ENCODE data around the gene SOX21.

SOX21 gene

GRCh38 chr13:94674609-94675348 is 37.6 kb downstream of the SOX21 start:
- no peak for DNase-seq

GRCh38 chr13:94673851-94674250 is 38.5 kb downstream of the SOX21 start:
- DNase-seq = no peak

DNA sequence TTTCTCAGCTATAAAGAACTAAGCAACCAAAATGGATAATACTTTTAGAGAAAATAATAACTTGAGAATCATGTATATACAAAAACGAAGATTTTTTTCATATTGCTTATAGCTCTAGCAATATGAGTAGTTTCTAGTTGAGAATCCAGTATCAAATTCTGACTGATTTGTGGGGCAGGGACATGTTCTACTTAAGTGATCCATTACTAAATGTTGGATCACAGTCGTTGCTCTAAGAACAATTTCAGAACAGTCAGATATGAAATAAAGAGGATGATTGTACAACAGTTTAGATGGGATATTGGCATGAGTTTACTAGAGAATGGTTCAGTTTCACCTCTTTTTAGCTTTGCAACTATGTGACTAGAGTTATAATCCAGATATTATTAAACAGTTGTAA is 39.9 kb downstream of the SOX21 start:
- DNase-seq = no peak

DNA sequence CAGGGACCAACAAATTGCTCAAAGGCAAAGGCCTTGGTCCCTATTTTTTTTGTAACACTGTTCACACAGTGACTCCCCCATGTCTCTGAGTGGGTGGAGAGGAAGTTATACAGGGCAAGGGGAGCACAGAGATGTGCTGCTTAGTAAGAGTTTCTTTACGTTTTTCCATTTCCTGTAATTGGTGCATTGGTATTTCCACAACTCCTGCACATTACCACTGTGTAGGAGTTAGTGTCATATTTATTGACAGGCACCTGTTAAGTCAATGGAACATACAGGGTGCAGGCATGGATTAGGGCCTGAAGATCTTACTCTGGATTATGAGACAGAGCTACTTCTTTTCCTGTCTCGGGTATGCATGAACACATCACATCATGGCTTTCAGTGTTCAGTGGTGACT is 45.2 kb downstream of the SOX21 start:
- DNase-seq = no peak

DNA sequence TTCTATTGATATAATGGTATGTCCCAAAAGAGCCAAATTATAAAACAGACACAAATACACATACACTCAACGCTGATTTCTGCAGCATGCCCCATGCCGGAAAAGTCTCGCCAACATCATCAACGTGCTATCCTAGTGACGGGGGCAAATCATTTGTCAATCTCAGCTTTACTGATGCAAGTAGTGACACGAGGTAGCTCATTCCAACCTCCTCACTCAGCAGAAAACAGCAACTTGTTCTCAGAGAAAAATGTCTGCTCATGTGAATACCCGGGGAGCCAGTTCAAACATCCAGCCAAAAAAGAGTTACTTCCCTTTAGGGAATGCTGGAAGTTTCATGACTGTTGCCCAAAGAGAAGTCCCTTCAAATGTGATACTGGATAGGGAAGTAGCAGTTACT is 46.3 kb downstream of the SOX21 start:
- DNase-seq = no peak

DNA sequence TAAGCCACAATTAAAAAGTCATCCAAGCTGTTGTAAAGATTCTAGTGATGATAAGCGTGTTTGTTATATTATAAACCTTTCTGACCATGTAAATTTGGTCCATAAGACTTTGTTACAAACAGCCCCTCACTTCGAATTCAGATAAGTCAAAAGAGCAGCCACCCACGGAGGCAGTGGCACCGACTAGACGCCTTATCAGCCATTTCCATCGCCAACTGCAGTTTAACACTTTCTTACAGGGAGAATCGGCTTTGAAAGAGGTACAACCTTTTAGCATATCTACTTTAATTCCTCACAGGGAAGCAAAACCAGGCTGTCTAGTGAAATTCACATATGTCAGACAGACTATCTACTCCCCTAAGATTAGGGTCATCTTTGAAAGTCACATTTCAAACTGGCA is 47.5 kb downstream of the SOX21 start:
- no peak for DNase-seq

- no peak for DNase-seq
Measured at GRCh38 chr13:94662274-94662945, 49.9 kb downstream of the SOX21 start.

DNA sequence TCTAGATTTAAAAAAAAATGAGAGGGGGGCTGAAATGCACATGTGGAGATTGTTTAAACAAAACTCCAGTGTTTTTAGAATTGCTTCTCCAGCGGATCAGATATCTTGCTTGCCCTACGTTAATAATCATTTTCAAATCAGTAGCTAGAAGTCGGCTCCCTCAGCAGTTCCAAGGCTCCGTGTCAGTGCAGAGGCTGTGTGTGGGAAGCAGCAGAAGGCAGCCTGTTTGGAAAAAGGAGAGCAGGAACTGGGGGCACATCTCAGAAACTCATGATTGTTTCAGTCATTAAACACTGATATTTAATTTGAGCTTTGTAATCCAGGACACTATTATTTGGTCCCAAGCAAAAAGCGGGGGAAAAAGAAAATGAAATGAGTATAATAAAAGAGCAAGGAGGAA is 50.9 kb downstream of the SOX21 start:
- no peak for DNase-seq

DNA sequence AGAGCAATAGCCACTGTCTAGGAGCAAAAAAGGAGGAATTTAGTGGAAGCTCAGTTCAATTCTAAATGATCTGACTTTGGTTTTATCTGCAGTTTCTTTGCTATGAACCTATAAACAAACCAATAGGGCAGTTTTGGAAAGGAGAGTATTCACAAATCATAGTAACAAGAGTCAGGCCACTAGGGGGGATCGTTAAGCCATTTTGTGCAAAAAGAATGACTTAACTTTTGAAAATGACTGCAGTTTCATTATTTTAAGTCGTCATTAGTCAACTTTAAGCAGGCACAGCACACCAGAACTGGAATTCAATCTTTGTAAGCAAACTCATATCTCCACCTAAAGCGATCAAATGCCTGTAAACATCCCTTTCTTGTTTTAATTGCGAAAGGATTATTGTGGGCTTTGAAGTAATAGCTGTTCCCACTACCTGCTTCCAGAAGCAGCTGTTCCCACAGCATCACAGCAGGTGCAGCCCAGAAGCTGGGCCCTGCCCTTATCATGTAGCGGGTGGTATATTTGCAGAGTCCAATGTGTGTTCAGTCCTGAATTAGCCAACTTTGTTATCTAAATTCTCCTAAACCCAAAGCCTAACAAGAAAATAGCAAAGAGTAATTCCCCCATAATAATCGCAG is 51.5 kb downstream of the SOX21 start:
- no peak for DNase-seq

Measured in cerebellar nuclear complex (tissue), 1 donor.